ENCODE data around the gene TMEM120B. TPM values are rescaled to one million over a fixed set of nuclear protein-coding genes. Genes with fewer than 3 reads are reported as not detected.

The TMEM120B gene
- total RNA-seq, 2 donors from 2014 or later, result 9.7 to 25.9 TPM

DNA sequence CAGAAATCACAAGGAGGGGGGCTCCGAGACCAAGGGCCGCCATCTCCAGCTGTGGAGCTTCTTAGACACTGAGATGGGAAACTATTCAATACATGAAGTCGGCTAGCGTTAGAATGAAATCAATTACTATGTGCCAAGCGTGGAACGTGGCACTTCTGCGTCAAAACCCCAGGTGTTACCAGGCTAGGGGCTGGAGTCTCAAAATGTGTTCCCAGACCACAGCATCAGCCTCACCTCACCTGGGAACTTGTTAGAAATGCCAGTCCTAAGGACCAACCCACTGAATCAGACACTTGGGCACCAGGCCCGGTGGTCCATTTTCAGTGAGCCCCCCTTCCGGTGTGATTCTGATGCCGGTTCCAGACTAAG is 86.2 kb downstream of the TMEM120B start:
- peak overlapping the region; percentile 77 for H3K4me3 Mint-ChIP-seq
- DNase-seq (ENCODE audit: low spot score), result no peak
- H3K9me3 Mint-ChIP-seq, result no peaks in the 10 kb centered on the region
- peak overlapping the region; percentile 75 to 84 for H3K27ac Mint-ChIP-seq
- no peak for ATAC-seq
- H3K27me3 Mint-ChIP-seq, result no peaks in the 10 kb centered on the region
- H3K4me1 Mint-ChIP-seq (ENCODE audit: low read depth in 2 of 2), result peaks cover 49 to 50% of the 10 kb centered on the region in 2 donors
- H3K36me3 Mint-ChIP-seq, result peaks cover 4% of the 10 kb centered on the region

DNA sequence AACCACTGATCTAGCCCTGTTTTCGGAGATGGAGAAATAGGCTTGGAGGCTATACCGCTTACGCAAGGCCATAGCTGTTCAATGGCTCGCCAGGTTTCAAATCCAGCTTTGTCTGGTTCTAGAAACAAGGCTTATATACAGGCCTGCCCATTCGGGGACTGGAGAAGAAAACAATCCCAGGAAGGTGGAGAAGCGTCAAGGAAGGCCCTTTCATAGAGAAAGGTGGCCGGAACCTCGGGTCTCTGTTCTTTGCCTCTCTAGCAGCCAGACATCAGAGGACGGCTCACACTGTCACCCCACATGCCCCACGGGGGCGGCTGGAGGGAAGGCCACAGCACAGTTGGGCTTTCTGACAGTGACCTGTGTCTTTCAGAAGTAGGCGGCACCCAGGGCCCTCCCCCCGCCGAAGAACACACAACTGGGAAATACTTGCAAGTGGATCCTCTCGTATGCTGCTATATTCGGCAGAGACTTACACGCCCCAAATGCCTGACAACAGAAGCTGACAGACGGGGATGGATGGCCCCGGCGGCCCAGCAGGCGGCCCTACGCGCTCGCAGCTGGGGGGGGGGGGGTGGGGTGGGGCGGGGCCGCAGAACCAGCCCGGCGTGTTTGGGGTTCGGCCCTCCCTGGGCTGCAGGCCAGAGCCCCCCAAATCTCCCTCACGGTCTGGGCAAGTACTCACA is 86.7 kb downstream of the TMEM120B start:
- Mint-ChIP-seq H3K9me3 (no peaks in the 10 kb centered on the region), H3K4me3 (peak overlapping the region; percentile 77), H3K27me3 (no peaks in the 10 kb centered on the region), H3K27ac (peak overlapping the region; percentile 75 to 84), H3K36me3 (peaks cover 4% of the 10 kb centered on the region), H3K4me1 (ENCODE audit: low read depth in 2 of 2) (peaks cover 46 to 48% of the 10 kb centered on the region in 2 donors)
- DNase-seq (ENCODE audit: low spot score) (no peak), ATAC-seq (no peak)

DNA sequence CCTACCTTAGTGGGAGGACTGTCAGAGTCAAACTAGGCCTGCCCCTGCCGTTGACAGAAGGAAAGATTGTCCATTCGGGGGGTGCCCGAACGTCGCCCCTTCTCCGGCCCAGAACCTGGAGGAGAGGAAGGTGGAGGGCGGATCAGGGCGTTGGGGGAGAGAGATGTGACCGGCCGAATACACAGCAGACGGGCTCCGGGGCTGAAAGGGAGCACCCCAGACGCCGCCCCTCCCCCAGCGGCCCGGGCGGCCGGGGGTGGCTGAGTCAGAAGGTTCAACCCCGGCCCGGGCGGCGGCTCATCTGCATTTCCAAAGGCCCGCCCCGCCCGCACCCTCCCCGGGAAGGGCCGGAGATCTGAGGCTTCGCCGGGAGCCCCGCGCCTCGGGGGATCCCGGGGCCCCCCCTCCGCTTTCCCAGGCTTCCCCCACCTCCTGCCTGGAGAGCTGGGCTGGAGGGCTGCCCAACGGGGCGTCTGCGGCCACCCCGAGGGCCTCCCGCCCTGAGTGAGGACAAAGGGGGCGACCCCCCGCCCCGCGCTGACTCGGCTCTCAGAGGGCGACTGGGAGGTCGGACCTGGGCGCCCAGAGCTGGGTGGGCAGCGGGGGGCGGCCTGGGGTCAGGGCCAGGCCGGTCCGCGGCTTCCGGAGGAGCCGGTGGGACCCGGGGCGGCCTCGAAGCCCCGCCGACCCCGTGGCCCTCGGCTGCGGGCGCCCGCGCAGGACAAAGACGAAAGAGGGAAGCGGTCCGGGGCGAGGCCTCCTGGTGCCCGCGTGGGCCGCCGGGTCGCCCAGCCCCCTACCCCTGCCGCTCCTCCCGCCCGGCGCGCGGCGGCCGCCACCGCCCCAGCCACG is 87.5 kb downstream of the TMEM120B start:
- DNase-seq (ENCODE audit: low spot score) (peak; percentile 92), ATAC-seq (peak; percentile 70 to 80)
- peak overlapping the region; percentile 84 to 96 for H3K27ac Mint-ChIP-seq
- H3K4me1 Mint-ChIP-seq (ENCODE audit: low read depth in 2 of 2), result peaks cover 38 to 40% of the 10 kb centered on the region in 2 donors
- peak overlapping the region; percentile 77 for H3K4me3 Mint-ChIP-seq
- H3K36me3 Mint-ChIP-seq, result peaks cover 4% of the 10 kb centered on the region
- H3K9me3 Mint-ChIP-seq, result no peaks in the 10 kb centered on the region
- no peaks in the 10 kb centered on the region for H3K27me3 Mint-ChIP-seq

DNA sequence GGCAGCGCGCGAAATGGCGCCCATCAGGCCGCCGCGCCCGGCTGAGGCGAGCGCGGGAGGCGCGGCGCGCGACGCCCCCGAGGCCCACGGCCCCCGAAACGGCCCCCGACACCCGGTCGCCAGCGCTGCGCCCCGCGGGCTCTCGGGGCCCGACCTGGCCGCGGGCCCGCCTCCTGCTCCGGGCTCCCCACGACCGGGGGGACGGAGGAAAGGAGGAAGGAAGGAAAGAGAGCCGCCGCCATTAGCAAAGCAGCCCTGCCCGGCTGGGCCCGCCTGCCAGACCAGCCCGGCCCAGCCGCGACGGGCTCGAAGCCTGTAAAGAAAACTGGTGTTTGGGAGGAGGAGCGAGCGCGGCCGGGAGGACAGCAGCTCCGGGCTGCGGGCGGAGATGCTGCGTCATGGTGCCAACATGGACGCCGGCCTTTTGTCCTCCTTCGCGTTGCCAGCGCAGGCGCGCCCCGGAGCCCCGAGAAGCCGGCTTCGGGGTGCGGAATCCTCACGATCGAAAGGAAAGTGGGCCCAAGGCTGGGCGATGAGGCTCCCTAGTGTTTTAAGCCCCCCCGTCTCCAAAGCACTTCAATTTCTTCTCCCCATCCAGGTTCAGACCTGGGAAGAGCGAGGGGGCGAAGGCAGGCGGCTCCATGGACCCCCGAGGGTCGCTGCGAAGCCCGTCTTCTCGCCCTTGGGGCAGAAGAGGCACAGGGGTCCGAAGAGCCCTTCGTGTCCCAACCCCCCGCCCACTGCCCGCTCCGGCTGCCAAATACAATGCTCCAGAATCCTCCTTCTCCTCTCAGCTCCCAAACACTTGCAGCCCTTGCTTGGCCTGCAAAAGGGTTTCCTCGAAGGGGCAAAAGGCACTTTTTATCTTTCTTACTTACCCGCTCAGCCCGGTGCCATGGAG is 88.4 kb downstream of the TMEM120B start:
- ATAC-seq (peak; percentile 37 to 51), DNase-seq (ENCODE audit: low spot score) (peak; percentile 81)
- H3K36me3 Mint-ChIP-seq, result peaks cover 4% of the 10 kb centered on the region
- H3K27me3 Mint-ChIP-seq, result no peaks in the 10 kb centered on the region
- H3K9me3 Mint-ChIP-seq, result no peaks in the 10 kb centered on the region
- H3K27ac Mint-ChIP-seq, result peak overlapping the region; percentile 96 to 100
- peak overlapping the region; percentile 92 for H3K4me3 Mint-ChIP-seq
- peaks cover 39 to 41% of the 10 kb centered on the region in 2 donors for H3K4me1 Mint-ChIP-seq (ENCODE audit: low read depth in 2 of 2)

DNA sequence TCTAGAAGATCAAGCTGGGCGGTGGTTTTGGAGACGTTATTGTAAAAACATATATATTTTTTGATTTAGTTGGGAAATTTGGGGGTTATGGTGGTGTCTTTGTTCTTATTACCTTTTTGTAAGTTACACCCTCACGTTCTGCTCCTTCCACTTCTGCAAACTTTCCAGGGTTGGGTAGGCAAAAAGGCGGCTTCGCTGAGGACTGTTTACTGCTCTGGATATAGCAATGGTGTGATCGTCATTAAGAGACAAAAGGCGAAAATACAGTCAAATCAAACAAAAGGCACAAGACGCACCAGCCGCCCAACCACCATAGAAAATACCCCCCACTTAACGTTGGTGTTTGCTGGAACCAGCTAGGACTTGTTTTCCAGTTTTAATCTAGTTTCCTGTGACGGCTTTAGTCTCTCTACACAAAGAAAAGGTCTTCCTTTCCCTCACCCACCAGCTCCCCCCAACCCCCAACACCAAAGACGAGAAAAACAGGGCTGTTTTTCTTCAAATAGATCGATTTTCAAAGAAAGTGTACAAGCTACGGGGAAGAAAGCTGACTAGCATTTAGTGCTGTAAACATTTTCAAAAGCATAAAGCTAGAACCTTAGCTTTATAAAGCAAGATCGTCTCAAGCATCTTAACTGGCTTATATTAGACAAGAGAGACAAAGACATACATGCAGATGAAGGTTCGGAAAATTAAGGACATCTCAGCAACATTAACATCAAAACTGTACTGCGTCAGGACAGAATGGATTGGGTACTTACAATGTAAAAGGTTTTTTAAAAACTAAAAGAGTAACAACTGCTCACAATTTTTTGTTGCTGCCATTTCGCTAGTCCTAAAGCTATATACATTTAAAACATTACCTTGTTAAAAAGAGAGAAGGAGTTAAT is 89.3 kb downstream of the TMEM120B start:
- DNase-seq (ENCODE audit: low spot score) (no peak), ATAC-seq (no peak)
- Mint-ChIP-seq H3K4me1 (ENCODE audit: low read depth in 2 of 2) (peaks cover 48% of the 10 kb centered on the region in 2 donors), H3K9me3 (no peaks in the 10 kb centered on the region), H3K4me3 (peak overlapping the region; percentile 92), H3K27me3 (no peaks in the 10 kb centered on the region), H3K36me3 (peaks cover 4% of the 10 kb centered on the region), H3K27ac (peak overlapping the region; percentile 96 to 100)

DNA sequence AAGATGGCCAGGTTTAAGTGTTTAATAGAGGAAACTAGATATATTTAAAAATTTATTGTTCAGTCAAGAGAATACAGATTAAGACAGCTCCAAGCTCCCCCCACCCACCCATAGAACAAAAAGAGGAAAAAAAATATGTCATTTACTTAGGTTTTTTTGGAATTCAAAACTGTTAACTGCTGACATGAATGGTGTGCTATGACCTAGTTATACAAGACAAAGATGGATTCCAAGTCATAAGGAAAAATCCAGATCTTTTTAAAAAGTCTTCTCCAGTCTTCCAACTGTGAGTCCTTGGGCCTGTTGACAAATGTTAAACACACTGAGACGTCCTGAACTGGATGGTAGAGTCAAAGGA is 89.9 kb downstream of the TMEM120B start:
- peaks cover 46% of the 10 kb centered on the region in 2 donors for H3K4me1 Mint-ChIP-seq (ENCODE audit: low read depth in 2 of 2)
- peak overlapping the region; percentile 92 for H3K4me3 Mint-ChIP-seq
- peaks cover 4% of the 10 kb centered on the region for H3K36me3 Mint-ChIP-seq
- peak overlapping the region; percentile 96 to 100 for H3K27ac Mint-ChIP-seq
- no peaks in the 10 kb centered on the region for H3K27me3 Mint-ChIP-seq
- no peak for ATAC-seq
- no peak for DNase-seq (ENCODE audit: low spot score)
- no peaks in the 10 kb centered on the region for H3K9me3 Mint-ChIP-seq

DNA sequence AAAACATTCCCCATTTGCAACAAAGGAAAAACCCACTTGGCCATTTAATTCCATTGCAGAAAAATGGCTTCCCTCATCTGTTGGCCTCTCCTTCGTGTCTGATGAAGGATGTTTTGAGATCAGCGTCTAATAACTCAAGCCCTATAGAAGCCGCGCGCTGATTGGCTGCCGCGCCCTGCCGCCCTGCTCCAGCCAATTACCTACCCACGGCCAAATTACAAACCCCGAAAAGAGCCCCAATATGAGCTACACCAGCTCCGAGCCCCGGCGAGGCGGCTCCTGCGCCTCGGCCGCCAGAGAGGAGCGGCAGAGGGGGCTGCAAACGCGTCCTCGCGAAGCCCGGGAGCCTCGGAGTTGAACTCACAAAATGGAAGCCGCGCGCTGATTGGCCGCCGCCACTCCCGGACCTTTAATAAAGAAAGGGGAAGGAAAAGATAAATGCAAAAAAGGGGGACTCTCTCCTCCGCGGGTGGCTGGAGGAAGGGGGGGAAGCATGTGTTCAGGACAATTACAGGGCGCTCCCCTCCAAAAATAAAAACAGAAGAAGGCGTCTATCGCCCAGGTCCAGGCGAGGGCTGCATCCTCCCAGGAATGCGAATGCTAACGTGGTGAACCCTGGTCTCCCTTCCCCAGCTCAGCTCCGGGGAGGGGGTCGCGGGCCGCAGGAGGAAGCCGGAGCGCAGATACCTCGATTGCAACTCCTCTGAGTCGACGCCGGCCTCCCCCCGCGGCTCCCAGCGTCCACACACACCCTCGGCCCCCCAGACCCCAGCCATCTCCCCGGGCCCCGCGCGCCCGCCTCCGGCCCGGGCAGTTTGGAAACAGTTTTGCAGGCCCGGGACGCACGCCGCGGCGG is 90.5 kb downstream of the TMEM120B start:
- H3K9me3 Mint-ChIP-seq, result no peaks in the 10 kb centered on the region
- peaks cover 43 to 45% of the 10 kb centered on the region in 2 donors for H3K4me1 Mint-ChIP-seq (ENCODE audit: low read depth in 2 of 2)
- H3K27me3 Mint-ChIP-seq, result no peaks in the 10 kb centered on the region
- H3K4me3 Mint-ChIP-seq, result peak overlapping the region; percentile 92
- peaks cover 4% of the 10 kb centered on the region for H3K36me3 Mint-ChIP-seq
- peak overlapping the region; percentile 96 to 100 for H3K27ac Mint-ChIP-seq
- DNase-seq (ENCODE audit: low spot score) (peak; percentile 91), ATAC-seq (peak; percentile 56 to 70)

DNA sequence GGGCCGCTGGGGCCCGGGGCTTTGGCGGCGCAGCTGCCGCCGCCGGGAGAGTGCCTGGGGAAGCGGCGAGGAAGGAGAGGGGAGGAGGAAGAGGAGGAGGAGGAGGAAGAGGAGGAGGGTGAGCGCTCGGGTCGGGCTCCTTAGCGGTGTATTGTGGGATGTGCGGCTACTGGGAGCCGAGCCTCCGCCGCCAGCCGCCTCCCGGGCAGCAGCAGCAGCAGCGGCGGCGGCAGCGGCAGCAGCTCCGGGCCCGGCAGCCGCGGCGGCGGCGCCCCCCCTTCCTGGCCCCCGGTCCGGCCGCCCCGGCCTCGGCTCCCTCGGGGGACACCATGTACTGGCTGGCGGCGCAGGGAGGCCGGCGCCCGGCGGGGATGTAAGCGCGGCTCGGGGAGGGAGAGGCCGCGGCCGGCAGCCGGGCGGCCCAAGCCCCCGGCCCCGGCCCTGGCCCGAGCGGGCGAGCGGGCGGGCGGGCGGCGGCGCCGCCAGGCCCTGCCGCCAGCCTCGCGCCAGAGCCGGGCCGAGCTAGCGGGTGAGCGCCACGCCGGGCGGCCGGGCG is 91.4 kb downstream of the TMEM120B start, which contains the start of gene SETD1B:
Gene SETD1B (plus strand): TSS at position 149 of the 556 bp plus-strand sequence. CDS start 729 bp downstream, outside the sequence.
- Mint-ChIP-seq H3K9me3 (no peaks in the 10 kb centered on the region), H3K4me3 (peak within 1 kb of the TSS; percentile 94), H3K4me1 (ENCODE audit: low read depth in 2 of 2) (peaks cover 34 to 36% of the 10 kb centered on the region in 2 donors), H3K27ac (peak within 1 kb of the TSS; percentile 96 to 100), H3K36me3 (peaks cover 4% of the 10 kb centered on the region), H3K27me3 (no peaks in the 10 kb centered on the region)
- no peak for DNase-seq (ENCODE audit: low spot score)
- peak; percentile 2 to 15 for ATAC-seq

DNA sequence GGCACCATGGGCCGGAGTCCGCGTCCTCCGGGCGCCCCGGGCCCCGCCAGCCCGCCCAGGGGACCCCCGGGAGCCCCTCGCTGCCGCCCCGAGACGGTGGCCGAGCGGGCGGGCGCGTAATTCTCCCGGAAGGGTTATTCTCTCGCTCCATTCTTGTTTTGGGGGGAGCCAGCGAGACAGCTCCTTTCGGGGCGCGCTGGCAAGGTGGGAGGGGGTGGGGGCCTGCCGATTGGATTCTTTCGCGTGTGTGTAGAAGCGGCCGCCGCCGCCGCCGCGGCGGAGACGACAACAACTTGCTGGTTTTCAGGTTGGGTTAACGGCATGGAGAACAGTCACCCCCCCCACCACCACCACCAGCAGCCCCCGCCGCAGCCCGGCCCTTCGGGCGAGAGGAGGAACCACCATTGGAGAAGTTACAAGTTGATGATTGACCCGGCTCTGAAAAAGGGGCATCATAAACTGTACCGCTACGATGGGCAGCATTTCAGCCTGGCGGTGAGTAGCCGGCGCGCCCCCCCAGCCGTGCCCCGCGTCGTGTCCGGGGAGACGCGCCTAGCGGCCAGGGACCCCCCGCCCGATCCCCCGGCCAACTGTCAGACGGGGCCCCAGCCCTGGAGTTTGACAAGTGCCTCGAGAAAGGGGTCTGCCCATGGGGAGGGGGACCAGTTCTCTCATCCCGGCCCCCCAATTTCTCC is 92.0 kb downstream of the TMEM120B start:
- H3K36me3 Mint-ChIP-seq, result peaks cover 4% of the 10 kb centered on the region
- no peaks in the 10 kb centered on the region for H3K27me3 Mint-ChIP-seq
- H3K27ac Mint-ChIP-seq, result peak overlapping the region; percentile 80 to 92
- ATAC-seq (no peak), DNase-seq (ENCODE audit: low spot score) (no peak)
- H3K4me3 Mint-ChIP-seq, result peak overlapping the region; percentile 94
- H3K9me3 Mint-ChIP-seq, result no peaks in the 10 kb centered on the region
- H3K4me1 Mint-ChIP-seq (ENCODE audit: low read depth in 2 of 2), result peaks cover 30 to 33% of the 10 kb centered on the region in 2 donors

DNA sequence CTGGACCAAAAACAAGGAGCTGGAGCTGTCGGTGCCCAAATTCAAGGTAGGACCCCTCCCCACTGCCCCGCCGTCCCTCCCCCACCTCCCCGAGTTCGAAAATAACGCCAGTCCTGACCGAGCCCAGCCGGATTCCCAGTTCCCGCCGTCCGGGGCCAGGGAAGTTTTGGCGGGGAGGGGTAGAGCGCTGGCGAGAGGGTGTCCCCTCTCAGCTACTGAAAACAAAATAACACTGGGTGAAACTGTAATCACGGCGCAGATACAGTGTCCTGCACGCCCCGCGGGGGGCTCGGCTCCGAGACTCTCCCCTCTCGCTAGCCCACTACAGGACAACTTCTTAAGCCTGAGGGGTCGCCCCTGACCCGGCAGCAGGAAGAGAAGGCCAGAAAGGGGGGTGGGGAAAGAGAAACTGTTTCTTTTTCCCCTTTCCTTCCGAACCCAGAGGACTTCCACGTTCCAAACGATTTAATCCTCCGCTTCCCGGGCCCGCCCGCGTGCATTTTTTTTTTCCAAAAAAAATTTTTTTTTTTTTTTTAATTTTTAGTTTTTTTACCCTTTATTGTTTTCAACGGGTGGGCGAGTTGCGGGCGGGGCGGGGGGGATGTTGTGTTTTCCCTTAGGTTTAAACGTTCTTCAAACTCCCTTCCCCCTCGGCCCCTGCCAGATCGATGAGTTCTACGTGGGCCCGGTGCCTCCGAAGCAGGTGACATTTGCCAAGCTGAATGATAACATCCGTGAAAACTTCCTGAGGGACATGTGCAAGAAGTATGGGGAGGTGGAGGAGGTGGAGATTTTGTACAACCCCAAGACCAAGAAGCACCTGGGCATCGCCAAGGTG is 92.8 kb downstream of the TMEM120B start:
- H3K4me1 Mint-ChIP-seq (ENCODE audit: low read depth in 2 of 2), result peaks cover 30 to 35% of the 10 kb centered on the region in 2 donors
- peaks cover 4% of the 10 kb centered on the region for H3K36me3 Mint-ChIP-seq
- no peak for DNase-seq (ENCODE audit: low spot score)
- H3K27me3 Mint-ChIP-seq, result no peaks in the 10 kb centered on the region
- no peaks in the 10 kb centered on the region for H3K9me3 Mint-ChIP-seq
- H3K4me3 Mint-ChIP-seq, result peak overlapping the region; percentile 94
- H3K27ac Mint-ChIP-seq, result peak overlapping the region; percentile 80 to 92
- ATAC-seq, result no peak
